Liver (tissue), 9 donors: Measurements from ENCODE around the gene RAB5IF. TPM values are rescaled to one million over a fixed set of nuclear protein-coding genes. Genes with fewer than 3 reads are reported as not detected.

Experiments
- DNase-seq: peaks from one replicate; pipeline ENCODE4 v3.0.0-alpha.2; 2017; ENCODE audit warnings: low spot score
- H3K27ac ChIP-seq, 2 donors: one replicate each; pipeline ENCODE4 v1.7.0; 2013; ENCODE audit warnings: inconsistent platforms in 2 of 2, low read length in 2 of 2, control low read depth in 1 of 2, low read depth in 1 of 2, mild to moderate bottlenecking in 1 of 2
- H3K27me3 ChIP-seq, 4 donors: one replicate each; pipeline versions ENCODE4 v1.6.1 to v1.7.0; 2013; ENCODE audit warnings: low read length in 3 of 4, inconsistent platforms in 1 of 4, mild to moderate bottlenecking in 1 of 4, moderate library complexity in 1 of 4; ENCODE audit not compliant: control insufficient read depth in 4 of 4, insufficient read depth in 4 of 4
- H3K36me3 ChIP-seq, 4 donors: one replicate each; pipeline versions ENCODE4 v1.6.1 to v1.7.0; 2013; ENCODE audit warnings: low read length in 3 of 4, mild to moderate bottlenecking in 3 of 4, low read depth in 1 of 4, moderate library complexity in 1 of 4; ENCODE audit not compliant: control insufficient read depth in 4 of 4, insufficient read depth in 3 of 4
- H3K4me1 ChIP-seq, 4 donors: one replicate each; pipeline versions ENCODE4 v1.6.1 to v1.7.0; 2013; ENCODE audit warnings: low read length in 3 of 4, mild to moderate bottlenecking in 3 of 4, moderate library complexity in 1 of 4; ENCODE audit not compliant: control insufficient read depth in 4 of 4, insufficient read depth in 4 of 4
- H3K4me3 ChIP-seq, 3 donors: one replicate each; pipeline versions ENCODE4 v1.6.1 to v1.7.0; 2013; ENCODE audit warnings: low read length in 3 of 3, control low read depth in 1 of 3, low read depth in 1 of 3, mild to moderate bottlenecking in 1 of 3
- H3K9ac ChIP-seq, 2 donors: one replicate each; pipeline ENCODE4 v1.7.0; 2013; ENCODE audit warnings: low read length in 2 of 2, mild to moderate bottlenecking in 2 of 2, moderate library complexity in 2 of 2, control low read depth in 1 of 2, low read depth in 1 of 2
- H3K9me3 ChIP-seq, 4 donors: one replicate each; pipeline versions ENCODE4 v1.6.1 to v1.7.0; 2013; ENCODE audit warnings: low read length in 3 of 4; ENCODE audit not compliant: control insufficient read depth in 4 of 4
- EGR1 ChIP-seq, 2 donors: IDR thresholded peaks; 2 replicates each; pipeline ENCODE4 v1.6.1; 2016 to 2018; ENCODE audit warnings: antibody characterized with exemption in 2 of 2, low read depth in 2 of 2
- FOXA1 ChIP-seq: IDR thresholded peaks from 2 replicates; pipeline ENCODE4 v1.6.1; 2016; ENCODE audit warnings: antibody characterized with exemption
- FOXA2 ChIP-seq: IDR thresholded peaks from 2 replicates; pipeline ENCODE4 v1.6.1; 2016; ENCODE audit warnings: antibody characterized with exemption
- GABPA ChIP-seq, 2 donors: IDR thresholded peaks in 1 of 2; conservative IDR thresholded peaks in 1 of 2; 2 replicates each; pipeline ENCODE4 v1.6.1; 2016; ENCODE audit warnings: antibody characterized with exemption in 2 of 2, mild to moderate bottlenecking in 1 of 2, moderate library complexity in 1 of 2
- HNF4A ChIP-seq, 2 donors: conservative IDR thresholded peaks; 2 replicates each; pipeline ENCODE4 v1.6.1; 2016; ENCODE audit warnings: antibody characterized with exemption in 2 of 2, mild to moderate bottlenecking in 2 of 2
- HNF4G ChIP-seq: IDR thresholded peaks from 2 replicates; pipeline ENCODE4 v1.6.1; 2016; ENCODE audit warnings: antibody characterized with exemption
- JUND ChIP-seq, 2 donors: IDR thresholded peaks; 2 replicates each; pipeline ENCODE4 v1.6.1; 2016; ENCODE audit warnings: antibody characterized with exemption in 2 of 2
- MAX ChIP-seq: IDR thresholded peaks from 2 replicates; pipeline ENCODE4 v1.6.1; 2016; ENCODE audit warnings: antibody characterized with exemption
- NR2F2 ChIP-seq: IDR thresholded peaks from 2 replicates; pipeline ENCODE4 v1.6.1; 2016; ENCODE audit warnings: antibody characterized with exemption
- RAD21 ChIP-seq, 2 donors: IDR thresholded peaks; 2 replicates each; pipeline ENCODE4 v1.6.1; 2016; ENCODE audit warnings: antibody characterized with exemption in 2 of 2, mild to moderate bottlenecking in 2 of 2
- RXRA ChIP-seq, 2 donors: IDR thresholded peaks; 2 replicates each; pipeline ENCODE4 v1.6.1; 2017 to 2018; ENCODE audit warnings: antibody characterized with exemption in 2 of 2, mild to moderate bottlenecking in 1 of 2
- SP1 ChIP-seq: IDR thresholded peaks from 2 replicates; pipeline ENCODE4 v1.6.1; 2018; ENCODE audit warnings: antibody characterized with exemption, mild to moderate bottlenecking
- TAF1 ChIP-seq: conservative IDR thresholded peaks from 2 replicates; pipeline ENCODE4 v1.6.1; 2016; ENCODE audit warnings: antibody characterized with exemption, mild to moderate bottlenecking
- YY1 ChIP-seq: IDR thresholded peaks from 2 replicates; pipeline ENCODE4 v1.6.1; 2016; ENCODE audit warnings: antibody characterized with exemption, mild to moderate bottlenecking
- WGBS: extraction: QIAGEN DNeasy Blood & Tissue Kit; methylation state at CpG from one replicate; pipeline ENCODE4 v1.1.7; 2013; 5-methylcytosine and 5-hydroxymethylcytosine counted together
- polyA plus RNA-seq, 2 donors: library from polyadenylated mRNA; stranded (reverse) in 1 of 2; unstranded in 1 of 2; fragments of 200-250 nt in 1 of 2; fragments of >200 nt in 1 of 2; fragmentation: Nextera tagmentation in 1 of 2; extraction: Ambion mirVana in 1 of 2; gene quantifications; one replicate each; pipeline versions ENCODE4 v1.2.1 to v1.2.3, GENCODE V29; 2013 to 2015
- total RNA-seq, 2 donors: library from RNA; depleted of rRNA; stranded (reverse); fragments of >200 nt; gene quantifications; one replicate each; pipeline ENCODE4 v1.2.3, GENCODE V29; 2014
- TF ChIP-seq, protein P1 (sequence below): IDR thresholded peaks from 2 replicates; pipeline ENCODE4 v1.6.1; 2016; ENCODE audit warnings: antibody characterized with exemption
- TF ChIP-seq, protein P2 (sequence below): IDR thresholded peaks from 2 replicates; pipeline ENCODE4 v1.6.1; 2016; ENCODE audit warnings: antibody characterized with exemption, mild to moderate bottlenecking
- TF ChIP-seq, protein P3 (sequence below): IDR thresholded peaks from 2 replicates; pipeline ENCODE4 v1.6.1; 2016; ENCODE audit warnings: antibody characterized with exemption
- TF ChIP-seq, protein P4 (sequence below): fragments of 150-350 bp; IDR thresholded peaks from 2 replicates; pipeline ENCODE4 v1.5.1; 2017; ENCODE audit warnings: improper control_type of control experiment, low read depth, low read length; ENCODE audit not compliant: missing input control
- donor health status: healthy.
- donor health status: healthy.
- donor health status: healthy.
- donor health status: healthy.
- donor health status: healthy.

Gene RAB5IF
- total and polyA plus RNA-seq, 4 donors, result 58.9 to 170 (median 125) TPM

GRCh38 chr20:36624068-36624943, 18.7 kb downstream of the RAB5IF start:
- Histone ChIP-seq H3K9ac (no peak overlapping the region), H3K4me1 (peaks cover 0 to 4% (median 1%) of the 10 kb centered on the region in 4 donors), H3K27ac (no peak overlapping the region), H3K36me3 (no peaks in the 10 kb centered on the region), H3K4me3 (no peak overlapping the region), H3K27me3 (no peaks in the 10 kb centered on the region), H3K9me3 (no peaks in the 10 kb centered on the region)
- DNase-seq, result no peak
- TF ChIP-seq HNF4A (conservative IDR thresholded peaks at IDR 0.05) (no peak), EGR1 (IDR thresholded peaks at IDR 0.05; ENCODE audit: low read depth in 2 of 2) (no peak), FOXA2 (no peak), RAD21 (IDR thresholded peaks at IDR 0.05) (no peak), GABPA (IDR thresholded peaks at IDR 0.05 in 1 of 2, conservative IDR thresholded peaks at IDR 0.05 in 1 of 2) (no peak), SP1 (no peak), TAF1 (no peak), RXRA (IDR thresholded peaks at IDR 0.05) (no peak)
- TF ChIP-seq, protein P1, sequence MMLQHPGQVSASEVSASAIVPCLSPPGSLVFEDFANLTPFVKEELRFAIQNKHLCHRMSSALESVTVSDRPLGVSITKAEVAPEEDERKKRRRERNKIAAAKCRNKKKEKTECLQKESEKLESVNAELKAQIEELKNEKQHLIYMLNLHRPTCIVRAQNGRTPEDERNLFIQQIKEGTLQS, result no peak
- 44% methylated on average over 14 of the region's 14 CpGs for WGBS

DNA sequence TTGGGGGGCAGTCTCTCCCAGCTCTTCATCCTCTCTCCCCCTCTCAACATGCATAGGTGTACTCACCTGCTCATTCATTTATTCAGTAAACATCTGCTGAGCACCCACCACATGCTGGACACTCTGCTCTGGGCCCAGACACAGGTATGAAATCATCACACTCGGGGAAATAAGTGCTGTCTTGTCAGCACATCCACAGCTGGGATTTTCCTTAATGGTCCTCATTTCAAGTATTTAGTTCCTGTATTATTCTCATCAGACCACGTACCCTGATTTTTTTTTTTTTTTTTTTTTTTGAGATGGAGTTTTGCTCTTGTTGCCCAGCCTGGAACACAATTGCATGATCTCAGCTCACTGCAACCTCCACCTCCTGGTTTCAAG, 19.4 kb downstream of the RAB5IF start:
- Histone ChIP-seq H3K27me3 (no peaks in the 10 kb centered on the region), H3K9ac (no peak overlapping the region), H3K36me3 (no peaks in the 10 kb centered on the region), H3K9me3 (no peaks in the 10 kb centered on the region), H3K4me3 (no peak overlapping the region), H3K27ac (no peak overlapping the region), H3K4me1 (peaks cover 0 to 4% (median 1%) of the 10 kb centered on the region in 4 donors)
- WGBS, result 91% methylated on average over 2 of the region's 2 CpGs
- DNase-seq, result no peak
- TF ChIP-seq FOXA1 (no peak), GABPA (IDR thresholded peaks at IDR 0.05 in 1 of 2, conservative IDR thresholded peaks at IDR 0.05 in 1 of 2) (no peak), JUND (IDR thresholded peaks at IDR 0.05) (no peak), NR2F2 (no peak), EGR1 (IDR thresholded peaks at IDR 0.05; ENCODE audit: low read depth in 2 of 2) (no peak), FOXA2 (no peak), HNF4G (no peak), YY1 (no peak), MAX (no peak), RAD21 (IDR thresholded peaks at IDR 0.05) (no peak), HNF4A (conservative IDR thresholded peaks at IDR 0.05) (no peak)
- TF ChIP-seq, protein P2, sequence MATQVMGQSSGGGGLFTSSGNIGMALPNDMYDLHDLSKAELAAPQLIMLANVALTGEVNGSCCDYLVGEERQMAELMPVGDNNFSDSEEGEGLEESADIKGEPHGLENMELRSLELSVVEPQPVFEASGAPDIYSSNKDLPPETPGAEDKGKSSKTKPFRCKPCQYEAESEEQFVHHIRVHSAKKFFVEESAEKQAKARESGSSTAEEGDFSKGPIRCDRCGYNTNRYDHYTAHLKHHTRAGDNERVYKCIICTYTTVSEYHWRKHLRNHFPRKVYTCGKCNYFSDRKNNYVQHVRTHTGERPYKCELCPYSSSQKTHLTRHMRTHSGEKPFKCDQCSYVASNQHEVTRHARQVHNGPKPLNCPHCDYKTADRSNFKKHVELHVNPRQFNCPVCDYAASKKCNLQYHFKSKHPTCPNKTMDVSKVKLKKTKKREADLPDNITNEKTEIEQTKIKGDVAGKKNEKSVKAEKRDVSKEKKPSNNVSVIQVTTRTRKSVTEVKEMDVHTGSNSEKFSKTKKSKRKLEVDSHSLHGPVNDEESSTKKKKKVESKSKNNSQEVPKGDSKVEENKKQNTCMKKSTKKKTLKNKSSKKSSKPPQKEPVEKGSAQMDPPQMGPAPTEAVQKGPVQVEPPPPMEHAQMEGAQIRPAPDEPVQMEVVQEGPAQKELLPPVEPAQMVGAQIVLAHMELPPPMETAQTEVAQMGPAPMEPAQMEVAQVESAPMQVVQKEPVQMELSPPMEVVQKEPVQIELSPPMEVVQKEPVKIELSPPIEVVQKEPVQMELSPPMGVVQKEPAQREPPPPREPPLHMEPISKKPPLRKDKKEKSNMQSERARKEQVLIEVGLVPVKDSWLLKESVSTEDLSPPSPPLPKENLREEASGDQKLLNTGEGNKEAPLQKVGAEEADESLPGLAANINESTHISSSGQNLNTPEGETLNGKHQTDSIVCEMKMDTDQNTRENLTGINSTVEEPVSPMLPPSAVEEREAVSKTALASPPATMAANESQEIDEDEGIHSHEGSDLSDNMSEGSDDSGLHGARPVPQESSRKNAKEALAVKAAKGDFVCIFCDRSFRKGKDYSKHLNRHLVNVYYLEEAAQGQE, result no peak
- TF ChIP-seq, protein P3, sequence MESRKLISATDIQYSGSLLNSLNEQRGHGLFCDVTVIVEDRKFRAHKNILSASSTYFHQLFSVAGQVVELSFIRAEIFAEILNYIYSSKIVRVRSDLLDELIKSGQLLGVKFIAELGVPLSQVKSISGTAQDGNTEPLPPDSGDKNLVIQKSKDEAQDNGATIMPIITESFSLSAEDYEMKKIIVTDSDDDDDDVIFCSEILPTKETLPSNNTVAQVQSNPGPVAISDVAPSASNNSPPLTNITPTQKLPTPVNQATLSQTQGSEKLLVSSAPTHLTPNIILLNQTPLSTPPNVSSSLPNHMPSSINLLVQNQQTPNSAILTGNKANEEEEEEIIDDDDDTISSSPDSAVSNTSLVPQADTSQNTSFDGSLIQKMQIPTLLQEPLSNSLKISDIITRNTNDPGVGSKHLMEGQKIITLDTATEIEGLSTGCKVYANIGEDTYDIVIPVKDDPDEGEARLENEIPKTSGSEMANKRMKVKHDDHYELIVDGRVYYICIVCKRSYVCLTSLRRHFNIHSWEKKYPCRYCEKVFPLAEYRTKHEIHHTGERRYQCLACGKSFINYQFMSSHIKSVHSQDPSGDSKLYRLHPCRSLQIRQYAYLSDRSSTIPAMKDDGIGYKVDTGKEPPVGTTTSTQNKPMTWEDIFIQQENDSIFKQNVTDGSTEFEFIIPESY, result no peak
- TF ChIP-seq, protein P1, result no peak
- TF ChIP-seq, protein P4, sequence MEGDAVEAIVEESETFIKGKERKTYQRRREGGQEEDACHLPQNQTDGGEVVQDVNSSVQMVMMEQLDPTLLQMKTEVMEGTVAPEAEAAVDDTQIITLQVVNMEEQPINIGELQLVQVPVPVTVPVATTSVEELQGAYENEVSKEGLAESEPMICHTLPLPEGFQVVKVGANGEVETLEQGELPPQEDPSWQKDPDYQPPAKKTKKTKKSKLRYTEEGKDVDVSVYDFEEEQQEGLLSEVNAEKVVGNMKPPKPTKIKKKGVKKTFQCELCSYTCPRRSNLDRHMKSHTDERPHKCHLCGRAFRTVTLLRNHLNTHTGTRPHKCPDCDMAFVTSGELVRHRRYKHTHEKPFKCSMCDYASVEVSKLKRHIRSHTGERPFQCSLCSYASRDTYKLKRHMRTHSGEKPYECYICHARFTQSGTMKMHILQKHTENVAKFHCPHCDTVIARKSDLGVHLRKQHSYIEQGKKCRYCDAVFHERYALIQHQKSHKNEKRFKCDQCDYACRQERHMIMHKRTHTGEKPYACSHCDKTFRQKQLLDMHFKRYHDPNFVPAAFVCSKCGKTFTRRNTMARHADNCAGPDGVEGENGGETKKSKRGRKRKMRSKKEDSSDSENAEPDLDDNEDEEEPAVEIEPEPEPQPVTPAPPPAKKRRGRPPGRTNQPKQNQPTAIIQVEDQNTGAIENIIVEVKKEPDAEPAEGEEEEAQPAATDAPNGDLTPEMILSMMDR, result no peak
